VCaP (cell line): ENCODE results near the gene RGS6.

Experiments
- H3K27ac ChIP-seq: fragments of 450-650 bp; 2 replicates; pipeline ENCODE4 v1.5.1; 2017
- CTCF ChIP-seq: fragments of 450-650 bp; conservative IDR thresholded peaks from 2 replicates; pipeline ENCODE4 v1.5.1; 2017; ENCODE audit warnings: mild to moderate bottlenecking, moderate library complexity

The RGS6 gene

GRCh38 chr14:72499746-72500145 is 567.5 kb downstream of the RGS6 start:
- TF ChIP-seq CTCF = no peak
- H3K27ac ChIP-seq = peak overlapping the region; percentile 60

GRCh38 chr14:72500234-72500838 is 568.1 kb downstream of the RGS6 start:
- no peak for TF ChIP-seq CTCF
- H3K27ac ChIP-seq = peak overlapping the region; percentile 60

GRCh38 chr14:72501439-72501838 is 569.2 kb downstream of the RGS6 start:
- no peak for TF ChIP-seq CTCF
- no peak overlapping the region for H3K27ac ChIP-seq

- no peak overlapping the region for H3K27ac ChIP-seq
- no peak for TF ChIP-seq CTCF
These were observed 571.0 kb downstream of the RGS6 start for GRCh38 chr14:72503271-72503670.

- no peak overlapping the region for H3K27ac ChIP-seq
- TF ChIP-seq CTCF = no peak
These were observed 571.6 kb downstream of the RGS6 start for GRCh38 chr14:72503696-72504368.

- H3K27ac ChIP-seq = no peak overlapping the region
- no peak for TF ChIP-seq CTCF
These were observed 578.3 kb downstream of the RGS6 start for GRCh38 chr14:72510566-72510965.

- no peak overlapping the region for H3K27ac ChIP-seq
- TF ChIP-seq CTCF = no peak
These were observed 580.1 kb downstream of the RGS6 start for GRCh38 chr14:72512281-72512680.
